HG03175 (cell line): ENCODE measurements around the gene LIPJ.

Source experiments
- ATAC-seq: cut with Tn5 transposase; IDR thresholded peaks from one replicate; pipeline ENCODE4 v1.9.1; 2021; ENCODE audit warnings: mild to moderate bottlenecking, moderate library complexity; ENCODE audit not compliant: unreplicated experiment

Gene LIPJ, protein sequence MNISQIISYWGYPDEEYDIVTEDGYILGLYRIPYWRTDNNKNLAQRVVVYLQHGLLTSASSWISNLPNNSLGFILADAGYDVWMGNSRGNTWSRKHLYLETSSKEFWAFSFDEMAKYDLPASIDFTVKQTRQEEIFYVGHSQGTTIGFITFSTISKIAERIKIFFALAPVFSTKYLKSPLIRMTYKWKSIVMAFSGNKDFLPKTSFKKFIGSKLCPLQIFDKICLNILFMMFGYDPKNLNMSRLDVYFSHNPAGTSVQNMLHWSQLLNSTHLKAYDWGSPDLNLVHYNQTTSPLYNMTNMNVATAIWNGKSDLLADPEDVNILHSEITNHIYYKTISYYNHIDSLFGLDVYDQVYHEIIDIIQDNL

GRCh38 chr10:88586462-88586861 is at the start of gene LIPJ:
LIPJ (plus strand) TSS chr10:88586762; CDS start chr10:88590688, 3,926 bp downstream.
- no peak for ATAC-seq

DNA sequence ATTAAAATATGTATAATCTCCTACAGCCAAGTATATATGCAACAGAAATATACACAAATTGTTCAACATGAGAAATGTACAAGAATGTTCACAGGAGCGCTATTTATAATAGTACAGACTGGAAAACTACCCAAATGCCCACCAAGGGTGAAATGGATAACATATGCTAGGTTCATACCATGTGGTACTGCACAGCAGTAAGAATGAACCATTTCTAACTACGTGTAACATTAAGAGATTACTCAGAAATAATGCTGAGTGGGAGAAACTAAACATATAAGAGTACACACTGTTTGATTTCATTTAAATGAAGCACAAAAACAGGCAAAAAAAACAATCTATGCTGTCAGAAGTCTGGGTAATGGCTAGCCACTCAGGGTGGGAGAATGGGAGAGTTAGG is 49.2 kb upstream of the LIPJ start:
- ATAC-seq, result no peak

GRCh38 chr10:88538048-88538447 is 48.5 kb upstream of the LIPJ start:
- no peak for ATAC-seq

DNA sequence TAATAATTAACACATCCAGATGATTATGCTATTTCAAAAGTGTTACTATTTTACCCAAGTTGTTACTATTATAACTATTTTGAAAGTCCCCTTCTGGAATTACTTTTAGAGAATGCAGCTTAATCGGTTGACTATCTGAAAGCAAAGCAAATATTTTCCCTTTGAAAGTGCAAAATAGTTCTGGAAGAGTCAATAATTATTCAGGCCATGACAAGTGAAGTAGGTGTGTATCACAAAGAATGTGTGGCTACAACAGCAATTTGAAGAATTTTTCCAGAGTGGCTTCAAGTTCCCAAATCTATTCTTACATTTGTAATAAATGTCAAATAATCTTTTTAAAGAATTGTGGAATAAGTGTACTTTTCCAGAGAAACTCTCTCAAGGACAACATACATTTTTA is 46.2 kb upstream of the LIPJ start:
- no peak for ATAC-seq

DNA sequence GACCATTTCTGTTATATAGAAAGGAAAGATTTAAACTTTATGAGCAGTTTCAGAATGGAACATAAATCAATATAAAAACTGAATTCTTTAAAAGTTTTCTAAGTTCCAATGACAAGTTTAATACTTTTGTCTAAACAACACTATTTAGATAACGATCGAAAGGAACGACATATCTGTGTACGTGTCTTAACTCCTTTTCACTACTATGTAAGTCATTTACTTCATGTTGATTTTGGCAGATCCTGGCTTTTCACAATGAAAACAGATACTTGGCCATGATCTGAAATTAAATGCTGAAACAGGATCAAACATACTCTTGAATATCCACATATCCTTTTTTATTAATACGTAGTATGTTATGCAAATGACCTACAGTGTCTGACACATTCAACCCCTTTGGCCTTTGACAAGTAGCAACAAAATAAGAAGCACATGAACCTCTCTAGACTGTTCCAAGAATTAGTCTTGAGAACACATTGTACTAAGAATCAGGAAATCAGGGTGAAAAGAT is 45.4 kb upstream of the LIPJ start:
- no peak for ATAC-seq

GRCh38 chr10:88542522-88542921 is 44.0 kb upstream of the LIPJ start:
- no peak for ATAC-seq

GRCh38 chr10:88544140-88544870 is 42.3 kb upstream of the LIPJ start:
- peak; percentile 49 for ATAC-seq

GRCh38 chr10:88545359-88545758 is 41.2 kb upstream of the LIPJ start:
- no peak for ATAC-seq

- no peak for ATAC-seq
Measured at GRCh38 chr10:88546497-88546896, 40.1 kb upstream of the LIPJ start.

DNA sequence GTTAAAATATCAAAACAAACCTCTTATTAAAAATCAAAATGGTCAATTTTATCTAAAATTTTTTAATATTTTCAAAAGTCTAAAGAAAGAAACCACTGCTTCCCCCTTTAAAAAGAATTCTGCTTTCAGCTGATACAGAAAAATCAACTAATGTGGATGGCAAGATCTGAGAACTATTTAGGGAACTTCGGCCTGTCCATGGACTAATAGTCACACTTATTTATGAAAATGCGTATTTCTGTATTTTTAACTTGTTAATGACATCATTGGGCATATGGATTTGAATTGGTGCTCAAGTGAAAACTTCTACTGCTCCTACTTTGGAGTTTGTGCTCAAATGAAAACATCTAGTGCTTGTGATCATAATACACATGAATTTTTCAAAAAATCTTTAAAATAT is 35.3 kb upstream of the LIPJ start:
- ATAC-seq, result no peak

GRCh38 chr10:88553116-88553752 is 33.3 kb upstream of the LIPJ start:
- ATAC-seq, result peak; percentile 87

DNA sequence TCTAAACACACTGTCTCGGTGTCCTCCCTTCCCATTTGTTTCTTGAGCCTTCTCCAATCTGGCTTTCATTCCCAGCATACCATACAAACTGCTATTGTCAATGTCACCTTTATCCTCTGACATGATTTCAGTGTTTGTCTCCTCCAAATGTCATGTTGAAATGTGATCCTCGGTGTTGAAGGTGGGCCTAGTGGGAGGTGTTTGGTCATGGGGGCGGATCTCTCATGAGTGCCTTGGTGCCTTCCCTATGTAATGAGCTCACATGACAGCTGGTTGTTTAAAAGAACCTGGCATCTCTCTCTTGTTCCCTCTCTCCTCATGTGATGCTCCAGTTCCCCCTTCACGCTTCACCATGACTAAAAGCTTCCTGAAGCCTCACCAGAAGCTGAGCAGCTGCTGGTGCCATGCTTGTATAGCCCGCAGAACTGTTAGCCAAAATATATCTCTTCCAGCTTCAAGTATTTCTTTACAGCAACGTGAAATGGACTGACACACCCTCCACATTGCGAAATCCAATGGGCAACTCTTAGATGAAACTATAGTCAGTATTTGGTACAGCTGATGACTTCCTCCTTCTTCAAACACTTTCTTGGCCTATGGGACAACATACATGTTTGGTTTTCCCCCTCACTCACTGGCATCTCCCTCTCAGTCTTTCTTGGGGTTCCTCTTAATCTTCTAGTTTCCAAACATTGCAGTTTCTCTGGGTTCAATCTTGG is 31.2 kb upstream of the LIPJ start:
- ATAC-seq, result no peak

GRCh38 chr10:88557256-88557655 is 29.3 kb upstream of the LIPJ start:
- ATAC-seq, result no peak

DNA sequence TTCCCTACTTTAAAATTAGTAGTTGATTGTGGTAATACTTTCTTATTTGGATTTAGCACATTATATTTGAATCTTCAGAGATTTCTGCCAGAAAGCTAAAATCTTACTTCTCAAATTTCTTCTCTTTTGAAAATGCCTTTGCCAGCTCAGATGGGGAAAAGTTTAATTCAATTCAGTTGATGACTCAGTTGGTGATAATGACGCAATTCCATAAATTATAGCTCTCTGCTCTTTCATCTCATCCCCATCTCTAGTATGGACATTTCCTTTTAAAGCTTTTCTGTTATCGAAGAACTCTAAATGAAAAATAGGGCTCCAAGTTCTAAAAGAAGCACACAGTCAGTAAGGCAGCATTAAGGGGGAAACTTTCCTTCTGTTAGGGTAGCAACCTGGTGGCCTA is 28.9 kb upstream of the LIPJ start:
- no peak for ATAC-seq

DNA sequence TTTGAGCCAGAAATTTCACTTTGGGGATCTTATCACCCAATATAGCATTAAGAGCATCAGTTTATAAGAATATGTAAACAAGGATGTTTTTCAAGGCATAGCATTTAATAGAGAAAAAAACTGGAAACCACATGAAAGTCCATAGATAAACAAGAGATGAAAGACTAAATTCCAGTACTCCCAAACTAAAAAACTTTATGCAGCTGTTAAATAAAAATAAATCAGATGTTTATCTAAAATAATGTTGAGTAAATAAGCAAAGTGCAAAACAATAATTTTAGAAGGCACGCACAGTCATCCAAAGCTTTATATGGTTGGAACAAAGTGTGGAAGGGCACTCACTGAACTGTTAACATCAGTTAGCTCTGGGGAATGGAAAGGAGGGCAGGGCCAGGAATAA is 24.4 kb upstream of the LIPJ start:
- no peak for ATAC-seq

- no peak for ATAC-seq
Measured at GRCh38 chr10:88565072-88565471, 21.5 kb upstream of the LIPJ start.

DNA sequence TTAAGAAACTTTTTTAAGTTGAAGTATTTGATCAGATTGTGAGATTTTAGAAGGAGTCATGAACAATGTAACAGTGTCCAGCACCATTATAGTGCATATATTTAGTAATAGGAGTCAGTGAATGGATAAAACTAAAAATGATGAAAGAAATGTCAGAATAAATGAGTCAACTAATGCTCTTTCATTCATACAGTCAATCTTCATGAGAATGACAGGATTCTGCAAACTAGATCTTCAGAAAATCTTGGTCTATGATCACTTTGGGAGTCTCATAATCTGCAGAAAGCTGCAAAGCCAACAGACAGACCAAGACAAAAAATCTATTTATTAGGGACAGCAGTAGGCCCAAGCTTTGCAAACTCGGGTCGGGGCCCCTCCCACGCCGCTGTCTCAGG is 4.2 kb upstream of the LIPJ start:
- no peak for ATAC-seq

DNA sequence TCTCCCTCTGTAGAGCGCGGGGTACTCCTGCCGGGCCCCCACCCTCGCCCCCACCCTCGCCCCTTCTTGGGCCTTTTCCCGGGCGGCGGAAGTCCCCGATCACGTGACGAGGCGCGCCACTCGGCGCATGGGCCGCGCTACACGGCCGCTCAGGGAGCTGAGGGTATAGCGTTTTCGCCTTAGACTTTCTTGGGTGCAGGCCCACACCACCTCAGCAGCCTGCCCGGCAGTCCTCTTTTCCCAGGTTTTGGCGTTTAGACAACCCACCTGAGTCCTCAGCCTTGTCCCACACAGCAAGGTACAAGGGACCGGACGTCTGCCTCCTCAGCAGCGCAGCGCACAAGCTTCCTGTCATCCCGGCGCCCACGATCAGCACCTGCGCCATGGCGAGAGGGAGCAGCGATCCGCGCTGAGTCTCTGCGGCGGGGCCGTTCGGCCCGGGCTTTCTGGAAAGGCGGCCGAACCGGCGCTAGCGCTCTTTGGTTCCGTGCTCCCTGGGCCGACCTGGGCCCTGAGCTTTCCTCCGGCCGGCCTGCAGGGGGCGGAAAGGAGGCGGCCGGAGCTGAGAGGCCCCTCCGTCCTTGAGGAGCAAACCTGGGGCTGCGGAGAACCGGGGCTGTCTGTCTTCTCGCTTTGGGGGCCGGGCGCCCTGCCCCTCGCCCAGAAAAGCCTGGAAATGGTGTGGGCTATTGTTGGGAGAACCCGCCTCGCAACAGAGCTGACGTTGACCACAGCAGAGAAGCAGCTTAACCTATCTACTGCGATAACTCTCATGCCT is 3.6 kb upstream of the LIPJ start, which contains the start of gene RNLS:
RNLS (minus strand) TSS at position 513 of the 778 bp plus-strand sequence.
- peak; percentile 85 for ATAC-seq

GRCh38 chr10:88583584-88583957 is 3.0 kb upstream of the LIPJ start:
- ATAC-seq, result no peak

DNA sequence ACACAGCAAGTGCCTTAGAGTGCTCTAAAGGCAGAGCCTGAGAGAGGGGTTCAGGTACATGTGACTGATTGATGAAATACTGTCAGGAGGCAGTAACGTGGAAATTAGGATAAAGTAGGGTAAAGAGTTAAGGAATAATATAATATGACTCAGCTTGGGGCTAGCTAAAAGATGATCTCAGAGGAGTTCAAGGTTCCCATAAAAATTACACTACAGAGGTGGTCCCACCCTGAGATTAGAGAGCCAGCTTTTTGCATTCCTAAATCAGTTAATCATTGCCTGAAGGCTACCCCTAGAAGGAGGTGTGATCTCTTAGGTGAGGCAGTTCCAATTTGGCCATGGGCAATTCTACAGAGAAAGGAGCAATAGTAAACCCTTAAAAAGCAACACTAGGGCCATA is 5.8 kb downstream of the LIPJ start:
- ATAC-seq, result no peak
